TTC549 (cell line): Measurements from ENCODE around the gene MARCHF11.

Source experiments
- FAIRE-seq: peaks from 2 replicates; lab custom pipeline; 2012; peaks lifted over from hg19 to GRCh38; lab: Jason Lieb, UNC

Gene MARCHF11

GRCh38 chr5:16179511-16179935, at the start of gene MARCHF11:
Gene MARCHF11 (minus strand): TSS chr5:16179791. CDS start chr5:16179575, 216 bp downstream.
- FAIRE-seq: no peak

GRCh38 chr5:16225927-16226326, 46.3 kb upstream of the MARCHF11 start:
- no peak for FAIRE-seq

- no peak for FAIRE-seq
These were observed 12.7 kb upstream of the MARCHF11 start for GRCh38 chr5:16192311-16192710.

- FAIRE-seq: no peak
These were observed 1.1 kb upstream of the MARCHF11 start for GRCh38 chr5:16180789-16181082.

GRCh38 chr5:16179936-16180788, 571 bp upstream of the MARCHF11 start:
- FAIRE-seq: no peak

- FAIRE-seq: no peak
These were observed 732 bp downstream of the MARCHF11 start for GRCh38 chr5:16178745-16179372.

- no peak for FAIRE-seq
These were observed 10.0 kb downstream of the MARCHF11 start for GRCh38 chr5:16169550-16169949.

GRCh38 chr5:16160706-16161105, 18.9 kb downstream of the MARCHF11 start:
- peak; percentile 84 for FAIRE-seq

- FAIRE-seq: no peak
These were observed 20.0 kb downstream of the MARCHF11 start for GRCh38 chr5:16159636-16160035.

- FAIRE-seq: no peak
These were observed 23.4 kb downstream of the MARCHF11 start for GRCh38 chr5:16156152-16156551.

- FAIRE-seq: no peak
These were observed 26.7 kb downstream of the MARCHF11 start for GRCh38 chr5:16152601-16153568.

GRCh38 chr5:16149621-16150020, 30.0 kb downstream of the MARCHF11 start:
- FAIRE-seq: no peak

GRCh38 chr5:16147179-16147900, 32.3 kb downstream of the MARCHF11 start:
- no peak for FAIRE-seq

GRCh38 chr5:16144416-16144815, 35.2 kb downstream of the MARCHF11 start:
- no peak for FAIRE-seq

GRCh38 chr5:16143361-16144049, 36.1 kb downstream of the MARCHF11 start:
- no peak for FAIRE-seq

- FAIRE-seq: no peak
These were observed 38.6 kb downstream of the MARCHF11 start for GRCh38 chr5:16140944-16141343.

- FAIRE-seq: no peak
These were observed 39.2 kb downstream of the MARCHF11 start for GRCh38 chr5:16140417-16140816.

- FAIRE-seq: no peak
These were observed 42.4 kb downstream of the MARCHF11 start for GRCh38 chr5:16137177-16137576.

- FAIRE-seq: no peak
These were observed 44.1 kb downstream of the MARCHF11 start for GRCh38 chr5:16135506-16135905.

GRCh38 chr5:16135003-16135402, 44.6 kb downstream of the MARCHF11 start:
- FAIRE-seq: no peak

GRCh38 chr5:16134204-16134603, 45.4 kb downstream of the MARCHF11 start:
- FAIRE-seq: no peak
